Activated naive CD4-positive, alpha-beta T cell treated with anti-CD3 and anti-CD28 coated beads, Interleukin-2, amount 50 U/mL, for 24 hours (primary cell): Measurements from ENCODE around the gene RASGRP4.

Source experiments
- H3K27ac Mint-ChIP-seq: one replicate; pipeline ENCODE4 v1.8.0; 2021; ENCODE audit warnings: mild to moderate bottlenecking, mixed read lengths
- H3K27me3 Mint-ChIP-seq: one replicate; pipeline ENCODE4 v1.8.0; 2021; ENCODE audit warnings: mixed read lengths
- H3K36me3 Mint-ChIP-seq: one replicate; pipeline ENCODE4 v1.8.0; 2021; ENCODE audit warnings: mixed read lengths
- H3K4me1 Mint-ChIP-seq: one replicate; pipeline ENCODE4 v1.8.0; 2021; ENCODE audit warnings: mixed read lengths
- H3K4me3 Mint-ChIP-seq: one replicate; pipeline ENCODE4 v1.8.0; 2021; ENCODE audit warnings: mild to moderate bottlenecking, mixed read lengths
- H3K9me3 Mint-ChIP-seq: one replicate; pipeline ENCODE4 v1.8.0; 2021; ENCODE audit warnings: mixed read lengths

The RASGRP4 gene

DNA sequence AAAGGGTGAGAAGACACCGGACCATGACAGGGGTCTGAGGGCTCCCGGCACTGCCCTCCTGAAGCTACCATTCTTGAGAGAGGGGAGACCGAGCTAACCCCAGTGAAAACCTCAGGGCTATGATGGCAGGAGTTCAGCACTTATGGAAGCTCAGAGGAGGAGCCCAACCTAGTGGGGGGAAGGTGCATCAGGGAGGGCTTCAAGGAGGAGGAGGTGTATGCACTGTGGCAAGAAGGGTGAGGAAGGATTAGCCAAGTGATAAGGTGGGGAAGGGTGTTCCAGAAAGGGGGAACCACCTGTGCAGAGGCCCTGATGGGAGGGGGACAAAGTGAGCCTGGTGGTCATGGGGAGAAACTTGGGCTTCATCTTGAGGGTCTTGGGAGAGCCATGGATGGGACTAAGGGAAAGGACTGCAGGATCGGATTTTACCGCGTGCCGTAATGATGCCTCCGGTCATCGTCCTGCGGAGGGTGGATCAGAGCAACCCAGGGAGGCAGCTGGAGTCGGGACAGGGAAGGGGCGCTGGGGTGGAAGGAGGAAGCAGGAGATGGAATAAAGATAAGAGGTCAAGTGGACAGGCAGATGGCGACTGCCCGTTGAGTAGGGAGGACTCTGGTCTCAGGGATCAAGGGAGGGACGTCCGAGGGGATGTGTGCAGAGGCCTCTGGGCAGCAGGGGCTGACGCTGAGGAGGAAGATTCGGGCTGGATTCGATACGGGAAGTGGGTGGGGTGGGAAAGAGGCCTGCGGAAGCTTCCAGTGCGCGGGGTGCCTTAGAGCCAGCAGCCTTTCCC is 65.0 kb downstream of the RASGRP4 start:
- peak overlapping the region; percentile 83 for H3K4me3 Mint-ChIP-seq
- peaks cover 20% of the 10 kb centered on the region for H3K4me1 Mint-ChIP-seq
- peaks cover 9% of the 10 kb centered on the region for H3K27me3 Mint-ChIP-seq
- no peaks in the 10 kb centered on the region for H3K9me3 Mint-ChIP-seq
- H3K27ac Mint-ChIP-seq, result no peak overlapping the region
- H3K36me3 Mint-ChIP-seq, result no peaks in the 10 kb centered on the region

DNA sequence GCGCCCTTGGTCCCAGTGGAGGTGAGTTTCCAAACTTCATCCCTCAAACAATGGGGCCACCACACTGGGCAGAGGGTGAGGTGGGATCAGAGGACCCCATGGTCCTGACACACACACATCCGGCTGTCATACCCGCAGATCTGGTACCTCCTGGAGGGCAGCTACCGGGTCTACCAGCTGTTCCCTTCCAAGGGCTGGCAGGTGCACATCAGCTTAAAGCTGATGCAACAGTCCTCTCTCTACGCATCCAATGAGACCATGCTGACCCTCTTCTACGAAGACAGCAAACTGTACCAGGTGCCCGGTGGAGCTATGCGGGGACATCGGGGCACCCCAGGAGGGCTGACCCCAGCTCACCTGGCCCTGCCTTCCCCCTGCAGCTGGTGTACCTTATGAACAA is 65.7 kb downstream of the RASGRP4 start:
- H3K36me3 Mint-ChIP-seq, result no peaks in the 10 kb centered on the region
- peaks cover 9% of the 10 kb centered on the region for H3K27me3 Mint-ChIP-seq
- peaks cover 20% of the 10 kb centered on the region for H3K4me1 Mint-ChIP-seq
- no peak overlapping the region for H3K27ac Mint-ChIP-seq
- no peaks in the 10 kb centered on the region for H3K9me3 Mint-ChIP-seq
- H3K4me3 Mint-ChIP-seq, result peak overlapping the region; percentile 83

DNA sequence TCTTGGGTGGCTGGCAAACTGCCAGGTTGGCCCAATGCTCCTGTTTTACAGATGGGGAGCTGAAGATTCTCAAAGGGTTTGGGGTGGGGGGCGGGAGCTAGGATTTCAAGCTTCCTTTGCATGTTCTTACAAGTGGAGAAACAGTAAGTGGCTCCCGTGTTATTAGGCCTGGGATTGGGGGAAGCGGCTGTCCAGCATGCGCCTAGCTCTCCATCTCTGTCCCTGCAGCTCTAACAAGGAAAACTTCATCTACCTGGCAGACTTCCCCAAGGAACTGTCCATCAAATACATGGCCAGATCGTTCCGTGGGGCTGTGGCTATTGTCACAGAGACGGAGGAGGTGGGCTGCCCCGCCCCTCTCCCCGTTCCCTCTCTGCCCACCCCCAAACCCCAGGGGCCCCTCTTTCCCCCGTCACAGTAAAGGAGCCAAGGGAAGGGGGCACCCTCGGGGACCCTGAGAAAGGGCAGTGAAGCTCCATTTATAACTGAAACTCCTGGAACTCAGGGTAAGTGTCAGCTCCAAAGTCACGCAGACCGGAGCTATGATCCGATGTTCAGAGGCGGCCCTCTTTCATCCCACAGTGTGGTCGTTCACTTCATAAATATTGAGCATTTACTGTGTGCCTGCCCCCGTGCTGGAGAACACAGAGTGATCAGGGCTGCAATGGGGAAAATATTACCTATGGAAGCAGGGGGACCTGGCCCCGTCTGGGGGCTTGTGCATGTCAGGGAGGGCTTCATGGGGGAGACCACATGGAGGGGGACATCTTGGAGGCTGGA is 66.6 kb downstream of the RASGRP4 start:
- H3K27ac Mint-ChIP-seq, result no peak overlapping the region
- H3K4me3 Mint-ChIP-seq, result no peak overlapping the region
- H3K9me3 Mint-ChIP-seq, result no peaks in the 10 kb centered on the region
- H3K4me1 Mint-ChIP-seq, result peaks cover 20% of the 10 kb centered on the region
- peaks cover 9% of the 10 kb centered on the region for H3K27me3 Mint-ChIP-seq
- no peaks in the 10 kb centered on the region for H3K36me3 Mint-ChIP-seq
